H1 (cell line): Measurements from ENCODE around the gene RAB40B. TPM values are rescaled to one million over a fixed set of nuclear protein-coding genes. Genes with fewer than 3 reads are reported as not detected.

Experiments
- CTCF ChIA-PET: fragments of 300-600 bp; sonication (Branson Sonifier 250); formaldehyde crosslinking; loops from one replicate; lab custom pipeline; 2021; ENCODE audit not compliant: partially characterized antibody; lab: Charles Lee
- POLR2A ChIA-PET: fragments of 300-600 bp; sonication (Branson Sonifier 250); formaldehyde crosslinking; loops from one replicate; lab custom pipeline; 2021; ENCODE audit warnings: inconsistent platforms; ENCODE audit not compliant: partially characterized antibody; lab: Charles Lee
- DNase-seq, 2 experiments: peaks; one replicate each; pipeline versions ENCODE4 v3.0.0 to v3.0.0-alpha.2; 2010 to 2022; ENCODE audit warnings: low spot score in 2 of 2, low read depth in 1 of 2, mixed read lengths in 1 of 2
- FAIRE-seq: peaks from 2 replicates; lab custom pipeline; 2011; peaks lifted over from hg19 to GRCh38; lab: Jason Lieb, UNC
- H2AFZ ChIP-seq: 2 replicates; pipeline ENCODE4 v1.8.1; 2012; ENCODE audit warnings: low read length, inconsistent platforms
- H2AK5ac ChIP-seq: 2 replicates; pipeline ENCODE4 v1.6.1; 2013; ENCODE audit warnings: low read depth, low read length
- H2BK120ac ChIP-seq: replicated peaks from 2 replicates; pipeline ENCODE3; 2013; ENCODE audit warnings: low read depth, low read length, inconsistent platforms
- H2BK12ac ChIP-seq: 2 replicates; pipeline ENCODE4 v1.6.1; 2013; ENCODE audit warnings: low read depth, low read length
- H2BK15ac ChIP-seq: 2 replicates; pipeline ENCODE4 v1.6.1; 2013; ENCODE audit warnings: low read length
- H2BK20ac ChIP-seq: 2 replicates; pipeline ENCODE4 v1.6.1; 2013; ENCODE audit warnings: low read length
- H2BK5ac ChIP-seq: 2 replicates; pipeline ENCODE4 v1.6.1; 2013; ENCODE audit warnings: low read depth, low read length
- H3K14ac ChIP-seq: 2 replicates; pipeline ENCODE4 v1.6.1; 2013; ENCODE audit warnings: inconsistent platforms; ENCODE audit not compliant: insufficient read length
- H3K18ac ChIP-seq: 2 replicates; pipeline ENCODE4 v1.6.1; 2013; ENCODE audit warnings: low read length; ENCODE audit errors: extremely low read depth
- H3K23ac ChIP-seq: 2 replicates; pipeline ENCODE4 v1.6.1; 2013; ENCODE audit warnings: inconsistent platforms; ENCODE audit not compliant: insufficient read length
- H3K23me2 ChIP-seq: 2 replicates; pipeline ENCODE4 v1.6.1; 2013; ENCODE audit warnings: low read depth, low read length
- H3K27ac ChIP-seq: 2 replicates; pipeline ENCODE4 v1.6.1; 2011; ENCODE audit warnings: low read depth, low read length, inconsistent platforms
- H3K27me3 ChIP-seq, 4 experiments: replicated peaks in 1 of 4; 1 replicate in 1 of 4; 2 replicates in 3 of 4; pipeline versions ENCODE4 v1.6.1 to v1.8.1; 2011 to 2013; ENCODE audit warnings: low read length in 3 of 4, mild to moderate bottlenecking in 3 of 4, inconsistent platforms in 2 of 4, mixed read lengths in 2 of 4, moderate library complexity in 1 of 4; ENCODE audit not compliant: control insufficient read depth in 3 of 4, insufficient read depth in 3 of 4; ENCODE audit errors: extremely low read depth in 1 of 4
- H3K36me3 ChIP-seq, 4 experiments: 2 replicates each; pipeline versions ENCODE4 v1.6.1 to v1.8.1; 2011 to 2013; ENCODE audit warnings: mild to moderate bottlenecking in 4 of 4, low read length in 3 of 4, moderate library complexity in 2 of 4, control low read depth in 1 of 4, inconsistent platforms in 1 of 4; ENCODE audit not compliant: insufficient read depth in 4 of 4, control insufficient read depth in 2 of 4
- H3K4ac ChIP-seq: replicated peaks from 2 replicates; pipeline ENCODE3; 2013; ENCODE audit warnings: low read length, low read depth, mixed read lengths, inconsistent platforms; ENCODE audit not compliant: insufficient read length
- H3K4me1 ChIP-seq, 4 experiments: replicated peaks in 1 of 4; 1 replicate in 1 of 4; 2 replicates in 3 of 4; pipeline versions ENCODE4 v1.6.1 to v1.8.1; 2011 to 2013; ENCODE audit warnings: low read length in 3 of 4, inconsistent platforms in 2 of 4, mixed read lengths in 1 of 4; ENCODE audit not compliant: insufficient read depth in 4 of 4, control insufficient read depth in 3 of 4
- H3K4me2 ChIP-seq, 2 experiments: 2 replicates each; pipeline versions ENCODE4 v1.6.1 to v1.8.1; 2011 to 2013; ENCODE audit warnings: low read depth in 2 of 2, low read length in 2 of 2, control low read depth in 1 of 2, inconsistent platforms in 1 of 2, mild to moderate bottlenecking in 1 of 2; ENCODE audit not compliant: insufficient read depth in 1 of 2
- H3K4me3 ChIP-seq, 4 experiments: fragments of 200-600, 300-600 bp in 1 of 4; sonication (generic), shearing (Covaris generic), sonication (Bioruptor Twin) in 1 of 4; 2 replicates each; pipeline versions ENCODE4 v1.5.1 to v1.8.1; 2011 to 2016; ENCODE audit warnings: low read length in 4 of 4, low read depth in 3 of 4, control low read depth in 2 of 4, inconsistent platforms in 2 of 4, mild to moderate bottlenecking in 2 of 4, mixed read lengths in 1 of 4, moderate library complexity in 1 of 4; ENCODE audit not compliant: insufficient read depth in 2 of 4; ENCODE audit errors: extremely low read depth in 1 of 4
- H3K56ac ChIP-seq: replicated peaks from 2 replicates; pipeline ENCODE3; 2013; ENCODE audit warnings: low read depth, mild to moderate bottlenecking, mixed read lengths, low read length, inconsistent platforms; ENCODE audit not compliant: insufficient read length
- H3K79me1 ChIP-seq: 2 replicates; pipeline ENCODE4 v1.6.1; 2013; ENCODE audit warnings: low read depth, low read length, control low read depth
- H3K79me2 ChIP-seq, 2 experiments: 2 replicates each; pipeline versions ENCODE4 v1.6.1 to v1.8.1; 2012 to 2013; ENCODE audit warnings: low read length in 2 of 2, mild to moderate bottlenecking in 2 of 2, inconsistent platforms in 1 of 2; ENCODE audit not compliant: insufficient read depth in 2 of 2, control insufficient read depth in 1 of 2
- H3K9ac ChIP-seq, 4 experiments: replicated peaks in 1 of 4; 1 replicate in 1 of 4; 2 replicates in 3 of 4; pipeline versions ENCODE4 v1.6.1 to v1.8.1; 2011 to 2013; ENCODE audit warnings: low read depth in 3 of 4, low read length in 3 of 4, control low read depth in 2 of 4, mild to moderate bottlenecking in 2 of 4, moderate library complexity in 2 of 4, inconsistent platforms in 1 of 4; ENCODE audit errors: extremely low read depth in 1 of 4
- H3K9me3 ChIP-seq, 2 experiments: 2 replicates each; pipeline versions ENCODE4 v1.6.1 to v1.8.1; 2012 to 2013; ENCODE audit warnings: mild to moderate bottlenecking in 2 of 2, moderate library complexity in 2 of 2, control low read depth in 1 of 2, inconsistent platforms in 1 of 2, low read depth in 1 of 2, low read length in 1 of 2, mixed read lengths in 1 of 2; ENCODE audit not compliant: insufficient read depth in 2 of 2
- H4K20me1 ChIP-seq, 2 experiments: replicated peaks in 1 of 2; 2 replicates each; pipeline versions ENCODE3 to v1.8.1; 2011 to 2013; ENCODE audit warnings: inconsistent platforms in 2 of 2, low read length in 2 of 2, mild to moderate bottlenecking in 1 of 2; ENCODE audit not compliant: insufficient read depth in 2 of 2, control insufficient read depth in 1 of 2
- H4K5ac ChIP-seq: 2 replicates; pipeline ENCODE4 v1.6.1; 2013; ENCODE audit warnings: low read length, low read depth, mixed read lengths, inconsistent platforms; ENCODE audit not compliant: insufficient read length
- H4K8ac ChIP-seq: 2 replicates; pipeline ENCODE4 v1.8.0; 2013; ENCODE audit warnings: mild to moderate bottlenecking, moderate library complexity, low read length, inconsistent platforms; ENCODE audit not compliant: insufficient read depth; ENCODE audit errors: extremely low read depth
- H4K91ac ChIP-seq: replicated peaks from 2 replicates; pipeline ENCODE3; 2013; ENCODE audit warnings: low read length, mixed read lengths, inconsistent platforms; ENCODE audit not compliant: insufficient read length
- SIRT6 ChIP-seq: IDR thresholded peaks from one replicate; pipeline ENCODE4 v1.7.1; 2012; ENCODE audit warnings: low read length, inconsistent platforms
- TBP ChIP-seq: IDR thresholded peaks from 2 replicates; pipeline ENCODE4 v1.6.1; 2011; ENCODE audit warnings: low read depth, low read length, improper control_type of control experiment
- WGBS, 2 experiments: shearing (Covaris generic) in 1 of 2; methylation state at CpG; one replicate each; pipeline versions ENCODE4 v1.1.6 to v1.1.7; 2013 to 2015; ENCODE audit warnings: low lambda C conversion rate in 2 of 2, mixed read lengths in 2 of 2, inconsistent platforms in 1 of 2, low coverage in 1 of 2, missing lambda C conversion rate in 1 of 2; ENCODE audit not compliant: insufficient replicate concordance in 2 of 2, insufficient coverage in 1 of 2, insufficient read length in 1 of 2; ENCODE audit errors: extremely low coverage in 1 of 2, missing lambda C conversion rate in 1 of 2; 5-methylcytosine and 5-hydroxymethylcytosine counted together
- polyA plus RNA-seq, 7 experiments: library from polyadenylated mRNA; depleted of rRNA in 3 of 7; stranded (reverse) in 5 of 7; unstranded in 2 of 7; fragments of >200 nt in 5 of 7; fragments of 200-250 nt in 2 of 7; gene quantifications; 1 replicate in 5 of 7; 2 replicates in 1 of 7; 4 replicates in 1 of 7; pipeline versions ENCODE4 v1.2.1 to v1.2.3, GENCODE V29; 2011 to 2013; ENCODE audit warnings: missing spikeins in 2 of 7, mixed read lengths in 2 of 7
- total RNA-seq: library from RNA; stranded (reverse); fragmentation: NEBNext Ultra II Directional; extraction: Animal tissue kit (Norgen Biotek cat#: 25700); gene quantifications from 2 replicates; pipeline ENCODE4 v1.2.1, GENCODE V29; 2021

RAB40B gene
- total and polyA plus RNA-seq, 2 of the 8 experiments (the other 6 are each of a cell fraction or from before 2014, with no cell fraction given), result 3.1 to 4.6 TPM

GRCh38 chr17:82678265-82678891 is 20.1 kb downstream of the RAB40B start:
- Histone ChIP-seq H4K20me1 (peaks cover 0 to 2% of the 10 kb centered on the region in 2 experiments), H3K4me1 (no peaks in the 10 kb centered on the region), H3K18ac (no peak overlapping the region), H2AFZ (no peak overlapping the region), H3K79me1 (no peaks in the 10 kb centered on the region), H3K9ac (no peak overlapping the region), H3K4me3 (no peak overlapping the region), H4K8ac (no peak overlapping the region), H2AK5ac (no peak overlapping the region), H2BK15ac (no peak overlapping the region), H3K27ac (no peak overlapping the region), H3K14ac (no peak overlapping the region), H4K5ac (no peak overlapping the region), H3K23me2 (no peaks in the 10 kb centered on the region), H3K9me3 (peaks cover 2% of the 10 kb centered on the region in 2 experiments; a peak in 2 of 4 replicates), H3K56ac (no peak overlapping the region), H3K4ac (no peak overlapping the region), H2BK20ac (no peak overlapping the region), H3K27me3 (no peaks in the 10 kb centered on the region), H2BK120ac (no peak overlapping the region), H3K36me3 (no peaks in the 10 kb centered on the region), H3K79me2 (no peaks in the 10 kb centered on the region), H3K23ac (no peak overlapping the region), H2BK12ac (no peak overlapping the region), H3K4me2 (no peak overlapping the region), H4K91ac (no peak overlapping the region), H2BK5ac (no peak overlapping the region)
- ChIA-PET CTCF (interaction anchor here (0.6 to 6.5 kb wide), 16 partner anchors 10 to 327 kb away, joined by 3 to 50 read pairs (median 5); no protein-coding TSS in a partner anchor), POLR2A (interaction anchor here (0.6 to 1.6 kb wide), 4 partner anchors 10 to 39 kb away, joined by 3 to 4 read pairs (median 3); partner anchors contain the start of gene FN3KRP)
- 94% methylated on average over 13 of the region's 14 CpGs; no CpG with 5 or more reads in 1 of the 2 experiments for WGBS, 2 experiments
- DNase-seq (no peak), FAIRE-seq (no peak)
- no peak for TF ChIP-seq SIRT6
- TF ChIP-seq TBP, result no peak
